ENCODE measurements around the gene PPP3CA. TPM values are rescaled to one million over a fixed set of nuclear protein-coding genes. Genes with fewer than 3 reads are reported as not detected.

The PPP3CA gene
- total and polyA plus RNA-seq, 4 experiments from 2014 or later = 5.0 to 41.8 (median 22.9) TPM

DNA sequence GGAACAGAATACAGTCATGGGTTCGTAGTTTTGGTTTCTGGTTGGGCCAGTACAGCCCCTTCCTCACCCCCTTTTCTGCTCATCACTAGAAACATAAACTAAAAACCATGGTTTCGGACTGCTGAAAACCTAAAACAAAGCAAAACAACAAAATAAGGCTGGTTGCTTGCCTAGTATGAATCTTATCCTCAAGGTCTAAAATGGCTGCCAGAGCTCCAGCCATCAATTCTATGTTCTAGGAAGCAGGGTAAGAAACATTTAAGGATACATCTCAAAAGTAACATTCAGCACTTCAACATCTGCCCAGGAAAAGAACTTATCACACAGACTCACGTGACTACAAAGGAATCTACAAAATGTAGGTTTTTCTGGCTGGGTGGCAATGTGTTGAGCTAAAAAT is 31.5 kb downstream of the PPP3CA start:
- H3K27ac ChIP-seq (ENCODE audit: low read depth, low read length) = no peak overlapping the region
- intact Hi-C loops (cut with micrococcal nuclease) = no loop called here
- POLR2A ChIA-PET (ENCODE audit: partially characterized antibody) = interaction anchor here (1.1 kb wide), 1 partner anchor 16 kb away, joined by 3 read pairs; no protein-coding TSS in a partner anchor
- no peaks in the 10 kb centered on the region for H3K27me3 ChIP-seq (ENCODE audit: insufficient read depth, low read length)
- peaks cover 8 to 15% of the 10 kb centered on the region in 2 donors for H3K36me3 Mint-ChIP-seq
- peak overlapping the region in 1 of 8 donors; percentile 26 for H3K4me3 Mint-ChIP-seq
- H3K4me3 ChIP-seq (ENCODE audit: low read length in 2 of 2) = no peak overlapping the region
- H3K27me3 Mint-ChIP-seq = no peaks in the 10 kb centered on the region
- CTCF ChIA-PET (ENCODE audit: partially characterized antibody) = no interaction called here
- H3K4me1 Mint-ChIP-seq = peaks cover 19 to 45% (median 31%) of the 10 kb centered on the region in 4 donors
- no peaks in the 10 kb centered on the region for H3K9me3 ChIP-seq (ENCODE audit: control insufficient read depth in 1 of 2, low read length in 2 of 2)
- no peaks in the 10 kb centered on the region for H3K36me3 ChIP-seq (ENCODE audit: insufficient read depth, low read length)
- H3K27ac Mint-ChIP-seq = no peak overlapping the region
- peaks cover 0 to 12% (median 2%) of the 10 kb centered on the region in 8 donors for H3K9me3 Mint-ChIP-seq
- peaks cover 11% of the 10 kb centered on the region for H3K4me1 ChIP-seq (ENCODE audit: insufficient read depth, low read length)
- no peak for DNase-seq

- DNase-seq = no peak
- Histone ChIP-seq H3K36me3 (ENCODE audit: insufficient read depth, low read length) (no peaks in the 10 kb centered on the region), H3K4me3 (ENCODE audit: low read length in 2 of 2) (no peak overlapping the region), H3K27ac (ENCODE audit: low read depth, low read length) (no peak overlapping the region), H3K27me3 (ENCODE audit: insufficient read depth, low read length) (no peaks in the 10 kb centered on the region), H3K4me1 (ENCODE audit: insufficient read depth, low read length) (peaks cover 11% of the 10 kb centered on the region), H3K9me3 (ENCODE audit: control insufficient read depth in 1 of 2, low read length in 2 of 2) (no peaks in the 10 kb centered on the region)
- peaks cover 0 to 12% (median 2%) of the 10 kb centered on the region in 8 donors for H3K9me3 Mint-ChIP-seq
- H3K4me1 Mint-ChIP-seq = peaks cover 18 to 45% (median 33%) of the 10 kb centered on the region in 4 donors
- no peak overlapping the region for H3K27ac Mint-ChIP-seq
- H3K36me3 Mint-ChIP-seq = peaks cover 8 to 15% of the 10 kb centered on the region in 2 donors
- intact Hi-C loops (cut with micrococcal nuclease) = no loop called here
- H3K27me3 Mint-ChIP-seq = no peaks in the 10 kb centered on the region
- CTCF ChIA-PET (ENCODE audit: partially characterized antibody) = no interaction called here
- H3K4me3 Mint-ChIP-seq = no peak overlapping the region
- POLR2A ChIA-PET (ENCODE audit: partially characterized antibody) = interaction anchor here (1.1 kb wide), 1 partner anchor 15 kb away, joined by 3 read pairs; no protein-coding TSS in a partner anchor
Observed at GRCh38 chr4:101315041-101315440, 32.3 kb downstream of the PPP3CA start.

- intact Hi-C loops (cut with micrococcal nuclease) = no loop called here
- peaks cover 34 to 70% (median 48%) of the 10 kb centered on the region in 4 donors for H3K4me1 Mint-ChIP-seq
- H3K27me3 ChIP-seq (ENCODE audit: insufficient read depth, low read length) = no peaks in the 10 kb centered on the region
Observed at GRCh38 chr4:101309925-101310324, 37.4 kb downstream of the PPP3CA start.

DNA sequence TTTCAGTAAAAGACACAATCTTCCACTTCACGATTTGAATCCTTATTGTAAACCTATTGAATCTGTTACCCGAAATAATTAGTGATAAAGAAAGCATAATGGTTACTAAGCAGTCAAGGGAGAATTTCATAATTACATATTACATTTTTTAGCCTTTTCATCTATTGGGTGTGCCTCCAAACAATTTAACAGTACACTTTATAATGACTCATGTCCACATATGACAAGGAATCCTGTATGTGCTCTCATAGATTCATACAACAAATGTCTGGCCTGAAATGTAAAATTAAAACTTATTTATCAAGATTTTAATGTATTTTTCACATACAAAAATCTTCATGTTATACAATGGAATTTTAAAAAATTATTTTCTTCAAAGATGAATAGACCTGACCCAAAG is 39.4 kb downstream of the PPP3CA start:
- Histone ChIP-seq H3K27ac (ENCODE audit: low read depth, low read length) (no peak overlapping the region), H3K27me3 (ENCODE audit: insufficient read depth, low read length) (no peaks in the 10 kb centered on the region), H3K36me3 (ENCODE audit: insufficient read depth, low read length) (no peaks in the 10 kb centered on the region), H3K4me3 (ENCODE audit: low read length in 2 of 2) (no peak overlapping the region), H3K9me3 (ENCODE audit: control insufficient read depth in 1 of 2, low read length in 2 of 2) (no peaks in the 10 kb centered on the region), H3K4me1 (ENCODE audit: insufficient read depth, low read length) (peaks cover 45% of the 10 kb centered on the region)
- DNase-seq = no peak
- H3K27me3 Mint-ChIP-seq = no peaks in the 10 kb centered on the region
- peaks cover 0 to 2% of the 10 kb centered on the region in 2 donors for H3K36me3 Mint-ChIP-seq
- ChIA-PET POLR2A (ENCODE audit: partially characterized antibody) (no interaction called here), CTCF (ENCODE audit: partially characterized antibody) (no interaction called here)
- intact Hi-C loops (cut with micrococcal nuclease) = no loop called here
- H3K4me1 Mint-ChIP-seq = peaks cover 38 to 66% (median 48%) of the 10 kb centered on the region in 4 donors
- no peaks in the 10 kb centered on the region for H3K9me3 Mint-ChIP-seq
- H3K27ac Mint-ChIP-seq = peak overlapping the region in 1 of 7 donors; percentile 13
- peak overlapping the region in 2 of 8 donors; percentile 17 to 22 for H3K4me3 Mint-ChIP-seq

More at GRCh38 chr4:101309925-101310324, 37.4 kb downstream of the PPP3CA start:
- peaks cover 2 to 4% of the 10 kb centered on the region in 2 donors for H3K36me3 Mint-ChIP-seq
- ChIA-PET CTCF (ENCODE audit: partially characterized antibody) (no interaction called here), POLR2A (ENCODE audit: partially characterized antibody) (no interaction called here)
- Histone ChIP-seq H3K36me3 (ENCODE audit: insufficient read depth, low read length) (no peaks in the 10 kb centered on the region), H3K27ac (ENCODE audit: low read depth, low read length) (no peak overlapping the region), H3K9me3 (ENCODE audit: control insufficient read depth in 1 of 2, low read length in 2 of 2) (no peaks in the 10 kb centered on the region), H3K4me3 (ENCODE audit: low read length in 2 of 2) (no peak overlapping the region), H3K4me1 (ENCODE audit: insufficient read depth, low read length) (peaks cover 44% of the 10 kb centered on the region)
- H3K27me3 Mint-ChIP-seq = no peaks in the 10 kb centered on the region
- H3K27ac Mint-ChIP-seq = no peak overlapping the region
- H3K4me3 Mint-ChIP-seq = peak overlapping the region in 1 of 8 donors; percentile 26
- no peak for DNase-seq
- H3K9me3 Mint-ChIP-seq = no peaks in the 10 kb centered on the region

DNA sequence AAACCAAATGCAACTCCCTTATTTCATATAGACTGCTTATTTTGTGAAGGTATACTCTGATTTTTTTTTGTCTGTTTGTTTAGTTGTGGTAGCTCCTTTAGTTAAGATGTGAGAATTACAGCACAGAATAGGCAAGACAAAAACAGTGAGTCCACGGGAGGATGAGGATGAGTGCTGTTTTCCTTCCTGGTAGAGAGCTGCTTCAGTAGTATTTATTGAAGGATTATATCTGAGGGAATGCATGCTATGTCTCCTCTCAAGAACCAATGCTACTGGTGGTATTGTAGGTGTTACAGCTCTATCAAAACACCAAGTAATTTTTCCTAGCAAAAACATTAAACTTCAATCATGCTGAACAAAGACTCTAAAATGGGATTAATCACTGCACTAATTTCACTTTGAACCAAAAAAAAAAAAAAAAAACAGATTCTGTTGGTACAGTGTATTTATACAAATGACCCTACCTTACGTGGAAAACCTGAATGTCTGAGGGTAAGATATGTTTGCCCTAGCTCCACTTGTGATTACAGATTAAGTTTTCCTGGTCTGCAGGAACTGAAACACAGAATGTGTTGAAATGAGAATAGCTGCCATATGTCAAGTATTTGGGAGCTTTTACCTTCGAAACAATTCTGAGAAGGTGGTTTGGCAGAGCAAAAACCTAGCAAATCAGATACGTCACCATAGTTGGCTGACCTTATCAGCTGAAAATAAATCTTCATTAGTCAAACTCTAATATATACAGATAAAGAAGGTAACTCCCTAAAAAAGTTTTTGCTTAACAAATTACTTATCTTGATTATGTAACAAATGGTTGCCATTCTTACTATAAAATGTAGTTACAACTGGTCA is 40.3 kb downstream of the PPP3CA start:
- ChIA-PET CTCF (ENCODE audit: partially characterized antibody) (interaction anchor here (0.7 to 1.8 kb wide), 4 partner anchors 20 to 423 kb away, joined by 3 to 6 read pairs (median 4); no protein-coding TSS in a partner anchor), POLR2A (ENCODE audit: partially characterized antibody) (interaction anchor here (1.0 to 1.1 kb wide), 2 partner anchors 21 to 287 kb away, joined by 3 read pairs; no protein-coding TSS in a partner anchor)
- Mint-ChIP-seq H3K9me3 (no peaks in the 10 kb centered on the region), H3K4me1 (peaks cover 35 to 72% (median 46%) of the 10 kb centered on the region in 4 donors), H3K27ac (peak overlapping the region in 2 of 7 donors; percentile 11 to 82), H3K4me3 (peak overlapping the region in 6 of 8 donors; percentile 47 to 76 (median 68)), H3K27me3 (no peaks in the 10 kb centered on the region), H3K36me3 (peaks cover 0 to 2% of the 10 kb centered on the region in 2 donors)
- H3K4me3 ChIP-seq (ENCODE audit: low read length in 2 of 2) = no peak overlapping the region
- intact Hi-C loops (cut with micrococcal nuclease) = no loop called here
- no peaks in the 10 kb centered on the region for H3K27me3 ChIP-seq (ENCODE audit: insufficient read depth, low read length)
- no peaks in the 10 kb centered on the region for H3K9me3 ChIP-seq (ENCODE audit: control insufficient read depth in 1 of 2, low read length in 2 of 2)
- DNase-seq = no peak
- peaks cover 45% of the 10 kb centered on the region for H3K4me1 ChIP-seq (ENCODE audit: insufficient read depth, low read length)
- no peak overlapping the region for H3K27ac ChIP-seq (ENCODE audit: low read depth, low read length)
- no peaks in the 10 kb centered on the region for H3K36me3 ChIP-seq (ENCODE audit: insufficient read depth, low read length)

GRCh38 chr4:101306225-101306624 is 41.1 kb downstream of the PPP3CA start:
- no peak for DNase-seq
- peak overlapping the region in 5 of 7 donors; percentile 36 to 82 (median 75) for H3K27ac Mint-ChIP-seq
- no peaks in the 10 kb centered on the region for H3K36me3 ChIP-seq (ENCODE audit: insufficient read depth, low read length)
- no peaks in the 10 kb centered on the region for H3K9me3 ChIP-seq (ENCODE audit: control insufficient read depth in 1 of 2, low read length in 2 of 2)
- H3K4me1 Mint-ChIP-seq = peaks cover 32 to 65% (median 42%) of the 10 kb centered on the region in 4 donors
- H3K4me1 ChIP-seq (ENCODE audit: insufficient read depth, low read length) = peaks cover 41% of the 10 kb centered on the region
- intact Hi-C loops (cut with micrococcal nuclease) = no loop called here
- H3K27me3 ChIP-seq (ENCODE audit: insufficient read depth, low read length) = no peaks in the 10 kb centered on the region
- ChIA-PET POLR2A (ENCODE audit: partially characterized antibody) (interaction anchor here (1.0 to 1.1 kb wide), 2 partner anchors 22 to 286 kb away, joined by 3 read pairs; no protein-coding TSS in a partner anchor), CTCF (ENCODE audit: partially characterized antibody) (interaction anchor here (0.7 to 1.8 kb wide), 4 partner anchors 19 to 424 kb away, joined by 3 to 6 read pairs (median 4); no protein-coding TSS in a partner anchor)
- no peak overlapping the region for H3K4me3 ChIP-seq (ENCODE audit: low read length in 2 of 2)
- no peaks in the 10 kb centered on the region for H3K9me3 Mint-ChIP-seq
- H3K4me3 Mint-ChIP-seq = peak overlapping the region in 7 of 8 donors; percentile 45 to 76 (median 70)
- no peaks in the 10 kb centered on the region for H3K27me3 Mint-ChIP-seq
- H3K27ac ChIP-seq (ENCODE audit: low read depth, low read length) = no peak overlapping the region
- H3K36me3 Mint-ChIP-seq = peaks cover 0 to 2% of the 10 kb centered on the region in 2 donors

DNA sequence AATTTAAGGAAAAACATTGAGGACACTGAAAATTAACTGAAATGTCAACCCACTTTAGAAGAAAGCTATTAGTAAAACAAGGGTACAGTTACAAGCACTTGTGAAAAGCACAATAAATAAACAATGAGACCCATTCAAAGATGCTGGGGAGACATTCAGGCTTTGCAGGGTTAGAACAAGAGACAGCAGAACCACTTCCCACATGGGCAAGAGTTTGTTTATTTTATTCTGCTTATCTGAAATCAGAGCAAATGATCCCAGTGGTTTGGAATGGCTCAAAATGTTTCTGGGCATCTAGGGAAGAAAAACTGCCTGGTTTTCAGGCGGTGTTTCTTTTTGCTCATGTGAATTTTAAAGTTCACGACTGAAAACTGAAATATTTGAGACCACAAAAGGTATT is 42.4 kb downstream of the PPP3CA start:
- Mint-ChIP-seq H3K27me3 (no peaks in the 10 kb centered on the region), H3K9me3 (no peaks in the 10 kb centered on the region), H3K4me1 (peaks cover 35 to 64% (median 42%) of the 10 kb centered on the region in 4 donors), H3K27ac (peak overlapping the region in 1 of 7 donors; percentile 23), H3K4me3 (peak overlapping the region in 2 of 8 donors; percentile 1 to 26), H3K36me3 (no peaks in the 10 kb centered on the region)
- Histone ChIP-seq H3K27ac (ENCODE audit: low read depth, low read length) (no peak overlapping the region), H3K36me3 (ENCODE audit: insufficient read depth, low read length) (no peaks in the 10 kb centered on the region), H3K4me1 (ENCODE audit: insufficient read depth, low read length) (peaks cover 49% of the 10 kb centered on the region), H3K9me3 (ENCODE audit: control insufficient read depth in 1 of 2, low read length in 2 of 2) (no peaks in the 10 kb centered on the region), H3K27me3 (ENCODE audit: insufficient read depth, low read length) (no peaks in the 10 kb centered on the region), H3K4me3 (ENCODE audit: low read length in 2 of 2) (no peak overlapping the region)
- ChIA-PET POLR2A (ENCODE audit: partially characterized antibody) (no interaction called here), CTCF (ENCODE audit: partially characterized antibody) (no interaction called here)
- no peak for DNase-seq
- intact Hi-C loops (cut with micrococcal nuclease) = no loop called here

Data from CD4-positive, alpha-beta memory T cell (primary cell).